ENCODE measurements around the gene LY6G5C.
A peak's percentile ranks its signal among the peaks of the same experiment; 100 is the strongest.

LY6G5C gene

GRCh38 chr6:31691078-31691463 is 10.2 kb upstream of the LY6G5C start:
- no peak for DNase-seq (ENCODE audit: low spot score)

GRCh38 chr6:31690231-31691077 is 9.6 kb upstream of the LY6G5C start:
- DNase-seq (ENCODE audit: low spot score) = no peak

- no peak for DNase-seq (ENCODE audit: low spot score)
Observed at GRCh38 chr6:31689249-31690110, 8.6 kb upstream of the LY6G5C start.

GRCh38 chr6:31687860-31688693 is 7.2 kb upstream of the LY6G5C start:
- DNase-seq (ENCODE audit: low spot score) = no peak

GRCh38 chr6:31687321-31687720 is 6.5 kb upstream of the LY6G5C start:
- DNase-seq (ENCODE audit: low spot score) = no peak

- no peak for DNase-seq (ENCODE audit: low spot score)
Observed at GRCh38 chr6:31686483-31686882, 5.6 kb upstream of the LY6G5C start.

GRCh38 chr6:31683591-31683990 is 2.7 kb upstream of the LY6G5C start:
- no peak for DNase-seq (ENCODE audit: low spot score)

- peak; percentile 61 for DNase-seq (ENCODE audit: low spot score)
Observed at GRCh38 chr6:31681135-31681671, 336 bp upstream of the LY6G5C start.

GRCh38 chr6:31677955-31678354 is 2.9 kb downstream of the LY6G5C start:
- no peak for DNase-seq (ENCODE audit: low spot score)

- DNase-seq (ENCODE audit: low spot score) = no peak
Observed at GRCh38 chr6:31676904-31677303, 4.0 kb downstream of the LY6G5C start.

- no peak for DNase-seq (ENCODE audit: low spot score)
Observed at GRCh38 chr6:31676322-31676903, 4.5 kb downstream of the LY6G5C start.

GRCh38 chr6:31669676-31670075 is 11.2 kb downstream of the LY6G5C start, which contains the start of gene LY6G5B:
LY6G5B (plus strand) TSS chr6:31669976; CDS start chr6:31670951, 975 bp downstream.
- no peak for DNase-seq (ENCODE audit: low spot score)

- DNase-seq (ENCODE audit: low spot score) = no peak
Observed at GRCh38 chr6:31666337-31666965, 14.4 kb downstream of the LY6G5C start.

- peak; percentile 98 for DNase-seq (ENCODE audit: low spot score)
Observed at GRCh38 chr6:31665501-31666336, 15.1 kb downstream of the LY6G5C start, which contains the start of gene CSNK2B. CSNK2B (plus strand) TSS chr6:31666080; CDS start chr6:31666832, 752 bp downstream.

- DNase-seq (ENCODE audit: low spot score) = peak; percentile 81
Observed at GRCh38 chr6:31664790-31665500, 15.9 kb downstream of the LY6G5C start, which contains the start of gene GPANK1. GPANK1 (minus strand) TSS chr6:31664997; CDS start chr6:31664478, 519 bp downstream.

- DNase-seq (ENCODE audit: low spot score) = peak; percentile 51
Observed at GRCh38 chr6:31663961-31664789, 16.7 kb downstream of the LY6G5C start.

- DNase-seq (ENCODE audit: low spot score) = no peak
Observed at GRCh38 chr6:31663126-31663960, 17.5 kb downstream of the LY6G5C start.

Measured in ecto neural progenitor cell (in vitro differentiated cells).